T follicular helper cell (primary cell): ENCODE results near the gene NLRC3.
"Not testable (repeated sequence)": the region's sequence is repeated elsewhere in the genome, so short reads cannot be mapped to it uniquely, and the experiment has no call there.

Experiments
- DNase-seq: peaks from one replicate; pipeline ENCODE4 v3.0.0-alpha.2; 2020; ENCODE audit warnings: low read depth

The NLRC3 gene

GRCh38 chr16:3548445-3548844 is 28.8 kb downstream of the NLRC3 start:
- DNase-seq, result no peak

DNA sequence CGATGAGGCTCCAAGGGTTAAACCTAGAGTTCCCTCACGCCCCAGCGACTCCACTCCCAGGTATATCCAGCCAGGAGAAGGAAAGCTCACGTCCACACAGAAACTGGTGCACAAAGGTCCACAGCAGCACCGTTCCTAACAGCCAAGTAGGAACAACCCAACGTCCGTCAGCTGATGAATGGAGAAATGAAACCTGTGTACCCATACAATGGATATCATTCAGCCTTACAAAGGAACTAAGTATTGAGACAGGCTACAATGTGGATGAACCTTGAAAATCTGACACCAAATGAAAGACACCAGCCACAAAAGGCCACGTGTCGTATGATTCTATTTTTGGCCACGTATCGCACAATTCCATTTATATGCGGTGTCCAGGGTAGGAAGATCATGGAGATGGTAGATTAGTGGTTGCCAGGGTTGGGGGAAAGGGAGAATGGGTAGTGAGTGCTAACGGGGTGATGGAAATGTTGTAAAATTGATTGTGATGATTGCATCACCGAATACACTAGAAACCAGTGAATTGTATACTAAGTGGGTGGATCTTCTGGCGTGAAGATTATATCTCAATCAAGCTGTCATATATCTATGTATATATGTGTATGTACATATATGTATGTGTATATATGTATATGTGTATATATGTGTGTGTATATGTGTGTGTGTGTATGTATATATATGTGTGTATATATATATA is 30.1 kb downstream of the NLRC3 start:
- DNase-seq, result no peak

DNA sequence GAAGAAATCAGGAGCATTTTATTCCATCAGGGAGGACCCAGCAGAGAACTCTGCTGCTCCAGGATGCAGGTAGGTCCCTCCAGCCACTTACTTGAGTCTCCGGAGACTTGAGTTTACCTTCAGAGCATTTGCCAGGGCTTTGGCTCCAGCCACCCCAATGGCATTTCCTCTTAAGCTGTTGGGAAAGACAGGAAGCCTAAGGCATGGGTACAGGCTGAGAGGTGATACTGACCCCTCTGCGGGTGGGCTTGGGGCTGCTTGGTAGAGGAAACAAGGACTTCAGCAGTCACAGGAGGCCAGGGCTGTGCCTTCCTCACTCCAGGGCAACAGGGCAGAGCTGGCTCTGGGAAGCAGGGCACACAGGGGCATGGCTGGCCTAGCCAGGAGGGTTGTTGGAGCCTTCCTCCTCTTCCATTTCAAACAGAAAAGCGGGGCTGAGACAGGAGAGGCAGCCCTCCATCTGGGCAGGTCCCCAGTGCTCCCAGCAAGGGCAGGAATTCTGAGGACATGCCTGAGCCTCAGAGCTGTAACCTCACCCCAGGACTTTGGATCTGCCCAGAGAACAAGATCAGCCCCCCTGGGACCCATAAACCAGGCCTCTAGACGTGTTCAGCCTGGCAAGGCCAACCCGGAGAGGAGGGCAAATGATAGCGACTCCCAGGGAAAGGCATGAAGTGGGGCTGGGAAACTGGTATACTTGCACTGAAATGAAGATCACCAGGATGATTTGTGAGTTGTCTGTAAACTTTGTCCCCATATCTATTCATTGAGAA is 34.4 kb downstream of the NLRC3 start:
- DNase-seq, result no peak

DNA sequence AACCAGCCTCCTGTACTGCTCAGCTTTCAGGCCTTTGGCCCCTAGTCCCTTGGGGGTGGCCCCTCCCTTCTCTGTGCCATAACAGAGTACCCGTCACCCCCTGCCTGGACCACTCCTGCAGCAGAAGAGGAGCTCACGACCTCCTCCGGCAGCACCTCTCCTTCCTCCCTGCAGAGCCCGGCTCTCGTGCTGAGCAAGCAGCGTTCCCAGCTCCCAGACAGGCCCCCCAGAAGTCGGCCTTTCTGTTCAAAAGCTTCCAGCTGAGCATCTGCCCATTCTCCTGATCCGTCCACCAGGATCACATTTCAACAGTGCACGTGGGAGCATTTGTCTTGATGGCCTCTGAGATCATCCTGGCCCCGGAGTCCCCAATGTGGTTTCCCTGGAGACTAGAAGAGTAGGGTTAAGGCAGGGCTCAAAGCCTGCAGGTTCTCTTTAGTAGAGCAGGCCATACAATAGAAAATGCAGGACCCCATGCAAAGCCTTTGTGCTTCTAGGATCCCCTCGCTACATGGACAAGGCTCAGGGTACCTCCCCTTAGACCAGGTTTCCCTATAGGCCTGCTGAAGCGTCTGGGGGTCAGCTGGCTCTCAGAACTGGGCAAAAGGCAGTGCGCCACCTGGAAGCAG is 35.6 kb downstream of the NLRC3 start:
- DNase-seq, result no peak

GRCh38 chr16:3538222-3538621 is 39.0 kb downstream of the NLRC3 start:
- DNase-seq, result no peak

DNA sequence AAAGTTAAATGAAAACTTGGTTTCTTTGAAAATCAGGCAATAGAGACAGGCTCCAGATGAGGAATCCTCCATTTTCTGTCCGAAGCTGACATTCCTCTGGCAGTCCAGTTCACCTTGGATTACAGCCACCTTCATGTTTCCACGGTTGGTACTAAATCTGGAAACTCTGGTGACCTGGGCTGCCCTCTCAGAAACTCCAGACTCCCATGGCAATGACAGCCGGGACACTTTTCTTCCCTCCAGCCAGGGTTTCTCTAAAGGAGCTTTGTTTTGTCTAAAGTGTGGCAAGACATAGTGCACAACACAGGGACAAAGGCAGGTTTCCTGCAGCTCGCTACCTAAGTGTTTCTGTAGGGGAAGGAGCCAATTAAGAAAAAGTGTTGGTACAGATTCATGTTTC is 40.4 kb downstream of the NLRC3 start:
- no peak for DNase-seq

DNA sequence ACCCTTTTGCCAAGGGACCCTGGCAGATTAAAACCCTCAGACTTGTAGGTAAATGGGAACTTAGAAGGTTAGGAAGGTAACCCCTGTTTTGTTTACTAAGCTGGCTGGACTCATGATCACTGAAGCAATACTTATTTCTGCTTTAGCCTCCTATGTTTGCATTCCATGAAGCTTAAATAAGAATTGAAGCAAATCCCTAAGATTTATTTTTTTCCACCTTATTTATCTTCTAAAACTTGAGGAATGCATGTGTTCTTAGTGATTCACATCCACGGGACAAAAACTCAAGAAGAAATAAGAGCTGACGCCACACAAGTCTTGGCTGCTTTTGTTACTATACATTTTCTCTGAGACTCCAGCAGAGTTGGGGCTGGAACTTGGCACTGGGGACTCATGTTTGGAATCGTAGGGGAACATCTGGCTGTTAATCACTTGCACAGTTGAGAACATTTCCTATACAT is 40.9 kb downstream of the NLRC3 start:
- no peak for DNase-seq

- no peak for DNase-seq
These were observed 43.1 kb downstream of the NLRC3 start for GRCh38 chr16:3534126-3534525.

DNA sequence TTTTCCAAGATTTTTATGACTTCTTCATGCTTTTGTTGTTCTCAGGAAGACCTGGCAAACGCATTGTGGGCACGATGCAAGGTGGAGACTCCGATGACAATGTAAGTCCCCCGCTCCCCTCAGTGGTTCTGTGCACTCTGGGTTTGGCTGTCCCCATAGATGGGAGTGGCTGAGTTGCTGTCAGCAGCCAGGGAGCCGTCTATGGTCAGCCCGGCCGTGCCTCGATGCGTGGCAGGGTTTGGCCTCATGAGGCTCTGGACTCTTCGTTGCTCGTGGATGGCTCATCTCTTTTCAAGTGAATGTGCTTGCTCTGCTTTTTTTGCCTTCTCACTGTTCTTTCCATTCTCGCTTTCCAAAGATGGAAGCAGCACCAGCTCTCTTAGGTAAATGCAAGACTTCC is 44.5 kb downstream of the NLRC3 start:
- DNase-seq, result no peak

DNA sequence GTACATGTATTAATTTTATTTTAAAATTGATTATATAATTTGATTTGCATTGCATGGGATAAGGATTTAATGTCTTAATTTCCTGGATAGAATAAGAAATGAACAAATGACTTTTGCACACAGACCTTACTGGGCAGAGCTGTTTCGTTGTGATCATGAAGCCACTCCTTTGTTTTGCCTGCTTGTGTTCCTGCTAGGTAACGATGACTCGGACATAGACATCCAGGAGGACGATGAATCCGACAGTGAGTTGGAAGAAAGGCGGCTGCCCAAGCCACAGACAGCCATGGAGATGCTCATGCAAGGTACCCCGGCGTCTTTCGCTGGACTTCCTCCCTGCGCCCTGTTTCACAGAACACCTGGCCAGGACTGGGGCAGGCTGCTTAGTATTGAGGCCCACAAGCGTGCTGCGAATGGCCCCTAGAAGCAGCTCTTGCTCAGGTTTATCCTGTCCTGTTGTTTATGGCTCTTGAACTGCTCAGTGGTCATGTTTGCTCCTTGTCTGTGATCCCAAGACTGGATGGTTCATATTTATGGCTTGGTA is 46.8 kb downstream of the NLRC3 start:
- no peak for DNase-seq

DNA sequence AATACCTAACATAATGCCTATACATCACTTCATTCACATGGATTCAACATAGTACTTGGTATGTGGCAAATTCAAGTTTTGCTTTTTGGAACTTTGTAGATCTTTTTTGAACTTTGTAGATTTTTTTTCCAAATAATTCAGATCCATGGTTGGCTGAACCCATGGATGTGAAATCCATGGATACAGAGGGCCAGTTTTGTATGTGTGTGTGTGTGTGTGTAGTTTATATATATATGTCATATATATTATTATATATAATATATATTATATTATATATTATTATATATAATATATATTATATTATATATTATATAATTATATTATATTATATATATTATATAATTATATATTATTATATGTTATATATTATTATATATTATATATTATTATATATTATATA is 48.0 kb downstream of the NLRC3 start:
- DNase-seq, result no peak

GRCh38 chr16:3528406-3528805 is 48.8 kb downstream of the NLRC3 start:
- no peak for DNase-seq

GRCh38 chr16:3527216-3527829 is 49.9 kb downstream of the NLRC3 start:
- not testable (repeated sequence) for DNase-seq

- DNase-seq, result no peak
These were observed 51.3 kb downstream of the NLRC3 start for GRCh38 chr16:3525951-3526350.

DNA sequence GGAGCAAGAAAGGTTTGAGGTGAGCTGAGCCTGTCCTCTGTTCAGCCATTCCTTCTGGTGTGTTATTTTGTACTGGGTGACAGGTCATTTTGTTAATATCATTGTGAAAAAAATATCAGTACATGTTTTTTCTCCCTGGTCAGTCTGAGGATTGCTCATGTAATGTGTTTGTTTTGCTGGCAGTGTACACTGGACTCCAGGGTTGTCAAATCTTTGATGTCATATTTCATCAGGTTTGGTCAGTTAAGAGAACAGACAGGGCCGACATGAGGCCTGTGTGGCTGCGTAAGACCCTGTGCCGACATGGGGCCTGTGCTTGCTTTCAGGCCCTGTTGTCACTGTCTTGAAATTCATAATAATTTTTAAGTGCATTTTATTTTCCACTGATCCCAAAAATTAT is 53.9 kb downstream of the NLRC3 start:
- no peak for DNase-seq

GRCh38 chr16:3520841-3521240 is 56.4 kb downstream of the NLRC3 start:
- DNase-seq, result no peak

GRCh38 chr16:3520413-3520812 is 56.8 kb downstream of the NLRC3 start:
- no peak for DNase-seq

GRCh38 chr16:3519581-3519980 is 57.6 kb downstream of the NLRC3 start:
- DNase-seq, result no peak

DNA sequence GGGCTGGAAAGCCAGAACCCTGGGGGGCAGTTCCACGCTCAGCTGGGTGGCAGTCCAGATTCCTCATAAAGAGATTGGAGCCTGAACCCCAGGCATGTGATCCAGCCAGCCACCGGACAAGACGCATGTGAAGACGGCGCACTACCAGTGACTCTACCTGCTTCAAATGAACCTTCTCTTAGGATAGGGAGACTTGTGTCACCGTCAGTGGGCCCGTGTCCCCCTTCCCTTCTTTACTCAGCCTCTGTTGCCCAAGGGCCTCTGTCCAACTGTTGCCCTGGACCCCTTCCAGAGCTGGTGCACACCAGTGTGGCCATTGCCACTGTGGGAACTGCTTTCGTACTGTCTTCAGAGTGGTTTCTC is 58.2 kb downstream of the NLRC3 start:
- DNase-seq, result no peak

DNA sequence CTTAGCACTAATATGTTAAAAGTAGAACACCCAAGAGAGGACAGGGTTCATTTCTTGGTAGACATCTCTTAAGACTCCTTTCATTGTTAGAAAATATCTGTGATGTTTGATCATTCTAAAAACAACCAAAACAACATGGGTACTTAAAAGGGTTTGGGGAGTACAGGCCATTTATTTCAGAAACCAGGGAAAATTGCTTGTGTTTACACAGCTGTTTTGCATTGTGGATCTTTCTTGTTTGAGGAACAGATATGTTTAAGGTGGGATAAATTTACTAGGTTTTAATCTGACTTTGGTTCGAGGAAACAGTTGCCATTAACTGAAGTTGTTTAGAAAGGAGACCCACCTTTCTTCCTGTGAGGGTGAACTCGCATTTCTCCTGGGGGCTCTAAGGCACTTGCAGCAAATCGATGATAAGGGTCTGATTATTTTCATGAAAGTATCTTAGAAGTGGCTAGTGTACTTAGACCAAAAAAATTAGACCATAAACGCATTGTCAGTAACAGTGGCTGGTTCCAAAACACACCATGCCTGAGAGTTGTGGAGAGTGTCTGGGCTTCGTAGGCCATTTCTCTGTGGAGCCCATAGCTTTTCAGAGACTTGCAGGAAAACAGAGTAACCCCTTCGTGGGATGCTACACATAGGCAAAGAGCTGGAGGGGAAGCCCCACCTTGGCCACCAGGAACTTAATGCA is 58.8 kb downstream of the NLRC3 start:
- no peak for DNase-seq

DNA sequence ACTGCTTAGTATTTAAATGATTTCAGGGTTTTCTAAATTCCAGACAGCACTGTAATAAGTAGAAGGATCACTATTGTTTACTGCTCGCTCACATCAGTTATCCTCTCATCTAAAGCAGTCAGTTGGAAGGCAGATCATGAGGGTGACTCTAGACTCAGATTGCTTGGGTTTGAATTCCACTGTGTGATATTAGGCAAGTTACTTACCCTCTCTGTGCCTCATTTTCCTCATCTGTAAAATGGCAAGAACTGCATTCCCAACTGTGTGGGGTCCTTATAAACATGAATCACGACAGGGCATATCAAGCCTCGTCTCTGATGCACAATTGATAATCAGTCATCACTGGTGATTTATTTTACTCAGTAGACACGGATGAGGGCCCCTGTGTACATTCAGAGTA is 61.3 kb downstream of the NLRC3 start:
- DNase-seq, result no peak

GRCh38 chr16:3514621-3515020 is 62.6 kb downstream of the NLRC3 start:
- no peak for DNase-seq
